ENCODE data around the gene CPXM1.

Gene CPXM1

GRCh38 chr20:2796011-2796660 lies 4.3 kb downstream of the CPXM1 start:
- CTCF ChIA-PET: no interaction called here
- DNase-seq (ENCODE audit: extremely low spot score): no peak
- POLR2A ChIA-PET: no interaction called here
- TF ChIP-seq, protein P1, sequence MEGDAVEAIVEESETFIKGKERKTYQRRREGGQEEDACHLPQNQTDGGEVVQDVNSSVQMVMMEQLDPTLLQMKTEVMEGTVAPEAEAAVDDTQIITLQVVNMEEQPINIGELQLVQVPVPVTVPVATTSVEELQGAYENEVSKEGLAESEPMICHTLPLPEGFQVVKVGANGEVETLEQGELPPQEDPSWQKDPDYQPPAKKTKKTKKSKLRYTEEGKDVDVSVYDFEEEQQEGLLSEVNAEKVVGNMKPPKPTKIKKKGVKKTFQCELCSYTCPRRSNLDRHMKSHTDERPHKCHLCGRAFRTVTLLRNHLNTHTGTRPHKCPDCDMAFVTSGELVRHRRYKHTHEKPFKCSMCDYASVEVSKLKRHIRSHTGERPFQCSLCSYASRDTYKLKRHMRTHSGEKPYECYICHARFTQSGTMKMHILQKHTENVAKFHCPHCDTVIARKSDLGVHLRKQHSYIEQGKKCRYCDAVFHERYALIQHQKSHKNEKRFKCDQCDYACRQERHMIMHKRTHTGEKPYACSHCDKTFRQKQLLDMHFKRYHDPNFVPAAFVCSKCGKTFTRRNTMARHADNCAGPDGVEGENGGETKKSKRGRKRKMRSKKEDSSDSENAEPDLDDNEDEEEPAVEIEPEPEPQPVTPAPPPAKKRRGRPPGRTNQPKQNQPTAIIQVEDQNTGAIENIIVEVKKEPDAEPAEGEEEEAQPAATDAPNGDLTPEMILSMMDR (IDR thresholded peaks at IDR 0.05; ENCODE audit: control extremely low read depth, extremely low read depth, low read depth, missing control alignments): no peak

- TF ChIP-seq, protein P1 (IDR thresholded peaks at IDR 0.05; ENCODE audit: control extremely low read depth, extremely low read depth, low read depth, missing control alignments): no peak
- ChIA-PET POLR2A (no interaction called here), CTCF (interaction anchor here (0.9 kb wide), 1 partner anchor 15 kb away, joined by 3 read pairs; no protein-coding TSS in a partner anchor)
- no peak for DNase-seq (ENCODE audit: extremely low spot score)
Observed at GRCh38 chr20:2795451-2795850, 5.0 kb downstream of the CPXM1 start.

GRCh38 chr20:2794866-2795447 lies 5.5 kb downstream of the CPXM1 start:
- TF ChIP-seq, protein P1 (IDR thresholded peaks at IDR 0.05; ENCODE audit: control extremely low read depth, extremely low read depth, low read depth, missing control alignments): no peak
- ChIA-PET CTCF (interaction anchor here (0.9 kb wide), 1 partner anchor 15 kb away, joined by 3 read pairs; no protein-coding TSS in a partner anchor), POLR2A (no interaction called here)
- no peak for DNase-seq (ENCODE audit: extremely low spot score)

DNA sequence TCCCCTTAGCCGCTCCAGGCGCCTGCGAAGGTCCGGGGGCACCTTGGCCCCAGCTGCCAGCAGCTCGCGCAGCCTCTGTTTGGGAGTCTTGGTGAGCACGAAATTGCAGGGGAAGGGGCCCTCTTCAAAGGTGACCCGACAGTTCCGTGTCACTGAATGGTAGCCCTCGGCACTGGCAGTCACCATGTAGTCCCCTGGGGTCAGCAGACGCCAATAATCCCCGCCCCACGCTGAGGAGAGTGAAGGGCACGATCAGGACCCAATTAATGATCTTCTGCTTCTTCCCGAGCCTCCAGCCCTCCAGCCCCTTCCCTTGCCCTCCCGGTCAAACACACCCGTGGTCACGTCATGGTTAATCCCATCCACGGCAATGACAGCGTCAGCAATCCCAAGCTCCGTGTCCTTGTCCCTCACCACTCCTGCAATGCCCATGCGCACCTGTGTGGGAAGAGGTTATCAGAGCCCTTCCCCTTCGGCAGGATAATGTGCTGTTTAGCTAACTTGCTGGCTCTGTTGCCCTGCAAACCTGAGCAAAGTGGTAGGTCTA lies 6.2 kb downstream of the CPXM1 start:
- ChIA-PET CTCF (interaction anchor here (0.9 kb wide), 1 partner anchor 14 kb away, joined by 3 read pairs; no protein-coding TSS in a partner anchor), POLR2A (no interaction called here)
- no peak for DNase-seq (ENCODE audit: extremely low spot score)
- TF ChIP-seq, protein P1 (IDR thresholded peaks at IDR 0.05; ENCODE audit: control extremely low read depth, extremely low read depth, low read depth, missing control alignments): no peak

DNA sequence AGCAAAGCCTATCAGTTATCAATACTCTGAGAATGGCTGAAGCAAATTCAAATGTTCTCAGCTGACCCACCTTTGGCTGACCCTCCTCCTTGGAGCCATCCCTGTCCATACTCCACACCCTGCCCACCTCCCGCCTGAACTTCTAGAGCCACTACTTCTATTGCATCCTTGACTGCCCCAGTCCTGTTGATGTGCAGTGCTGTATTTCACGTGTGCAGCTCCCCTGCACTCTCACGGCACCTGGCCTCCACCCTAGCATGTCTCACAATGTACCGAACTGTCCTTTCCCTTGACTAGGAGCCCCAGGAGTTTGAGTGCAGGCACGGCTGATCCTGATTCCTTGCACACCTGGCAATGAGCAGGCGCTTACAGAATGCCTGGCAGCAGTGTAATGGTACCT lies 7.0 kb downstream of the CPXM1 start:
- DNase-seq (ENCODE audit: extremely low spot score): no peak
- ChIA-PET POLR2A (no interaction called here), CTCF (no interaction called here)
- TF ChIP-seq, protein P1 (IDR thresholded peaks at IDR 0.05; ENCODE audit: control extremely low read depth, extremely low read depth, low read depth, missing control alignments): no peak

DNA sequence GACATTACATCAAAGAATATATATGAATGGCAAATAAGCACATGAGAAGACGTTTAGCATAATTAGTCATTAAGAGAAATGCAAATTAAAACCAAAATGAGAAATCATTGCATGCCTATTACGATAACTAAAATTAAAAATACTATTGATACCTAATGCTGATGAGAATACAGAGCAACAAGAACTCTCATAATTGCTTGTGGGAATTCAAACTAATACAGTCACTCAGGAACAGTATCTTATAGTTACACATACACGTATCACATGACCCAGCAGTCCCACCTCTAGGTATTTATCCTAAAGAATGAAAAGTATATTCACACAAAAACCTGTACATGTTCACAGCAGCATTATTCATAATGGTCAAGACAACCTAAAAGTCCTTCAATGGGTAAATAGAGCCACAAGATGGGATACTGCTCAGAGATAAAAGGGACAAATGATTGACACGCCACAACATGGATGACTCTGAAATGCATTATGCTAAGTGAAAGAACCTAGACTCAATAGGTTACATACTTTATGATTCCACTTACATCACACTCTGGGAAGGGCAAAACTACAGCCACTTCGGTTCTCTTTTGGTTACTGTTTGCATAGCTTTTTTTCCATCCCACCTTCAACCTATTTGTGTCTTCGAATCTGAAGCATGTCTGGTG lies 16.4 kb downstream of the CPXM1 start:
- CTCF ChIA-PET: no interaction called here
- TF ChIP-seq, protein P1 (IDR thresholded peaks at IDR 0.05; ENCODE audit: control extremely low read depth, extremely low read depth, low read depth, missing control alignments): no peak

More for the DNA sequence above, 16.4 kb downstream of the CPXM1 start:
- POLR2A ChIA-PET: interaction anchor here (0.7 kb wide), 1 partner anchor 1890 kb away, joined by 5 read pairs; no protein-coding TSS in a partner anchor
- no peak for DNase-seq (ENCODE audit: extremely low spot score)
